Vagina (tissue), 2 donors: Measurements from ENCODE around the gene SPINDOC. TPM values are rescaled to one million over a fixed set of nuclear protein-coding genes. Genes with fewer than 3 reads are reported as not detected.
"Not testable (repeated sequence)": the region's sequence is repeated elsewhere in the genome, so short reads cannot be mapped to it uniquely, and the experiment has no call there.

Experiments used
- DNase-seq, 2 donors: peaks; one replicate each; pipeline ENCODE4 v3.0.0-alpha.2; 2017; ENCODE audit errors: extremely low spot score in 2 of 2
- H3K27ac ChIP-seq: fragments of 200-600 bp; sonication (generic); one replicate; pipeline ENCODE4 v1.5.1; 2019
- H3K27me3 ChIP-seq: fragments of 200-600 bp; sonication (generic); one replicate; pipeline ENCODE4 v1.5.1; 2019
- H3K36me3 ChIP-seq, 2 donors: fragments of 200-600 bp; sonication (generic); one replicate each; pipeline ENCODE4 v1.5.1; 2017 to 2019
- H3K4me1 ChIP-seq: fragments of 200-600 bp; sonication (generic); one replicate; pipeline ENCODE4 v1.5.1; 2019
- H3K4me3 ChIP-seq, 2 donors: fragments of 200-600 bp; sonication (generic); 1 replicate in 1 of 2; 2 replicates in 1 of 2; pipeline ENCODE4 v1.5.1; 2016 to 2019
- H3K9me3 ChIP-seq: fragments of 200-600 bp; sonication (generic); one replicate; pipeline ENCODE4 v1.5.1; 2019
- POLR2A ChIP-seq, 2 donors: fragments of 450-650 bp; IDR thresholded peaks; one replicate each; pipeline ENCODE4 v1.6.1; 2017; ENCODE audit warnings: antibody characterized with exemption in 2 of 2, mild to moderate bottlenecking in 2 of 2, moderate library complexity in 2 of 2
- POLR2AphosphoS5 ChIP-seq, 2 donors: sonication (generic); formaldehyde crosslinking; IDR thresholded peaks; one replicate each; pipeline ENCODE4 v1.9.0; 2017; ENCODE audit warnings: antibody characterized with exemption in 2 of 2, mild to moderate bottlenecking in 2 of 2, low read depth in 1 of 2; ENCODE audit not compliant: insufficient read depth in 1 of 2
- intact Hi-C: fragments of 100-400 bp; cut with DNase I; formaldehyde crosslinking; loops from one replicate; pipeline ENCODE4 v1.15.1; 2023
- total RNA-seq: library from RNA; depleted of rRNA; stranded (reverse); fragments of >200 nt; gene quantifications from one replicate; pipeline ENCODE4 v1.2.3, GENCODE V29; 2016
- TF ChIP-seq, protein P1 (sequence below), 3 experiments: fragments of 450-650 bp in 2 of 3; fragments of 200-600 bp in 1 of 3; sonication (generic) in 1 of 3; IDR thresholded peaks; one replicate each; pipeline ENCODE4 v1.5.1; 2017 to 2019; ENCODE audit warnings: antibody characterized with exemption in 3 of 3, mild to moderate bottlenecking in 2 of 3, moderate library complexity in 2 of 3

SPINDOC gene
- total RNA-seq, 1 donor from 2014 or later = 6.6 TPM

DNA sequence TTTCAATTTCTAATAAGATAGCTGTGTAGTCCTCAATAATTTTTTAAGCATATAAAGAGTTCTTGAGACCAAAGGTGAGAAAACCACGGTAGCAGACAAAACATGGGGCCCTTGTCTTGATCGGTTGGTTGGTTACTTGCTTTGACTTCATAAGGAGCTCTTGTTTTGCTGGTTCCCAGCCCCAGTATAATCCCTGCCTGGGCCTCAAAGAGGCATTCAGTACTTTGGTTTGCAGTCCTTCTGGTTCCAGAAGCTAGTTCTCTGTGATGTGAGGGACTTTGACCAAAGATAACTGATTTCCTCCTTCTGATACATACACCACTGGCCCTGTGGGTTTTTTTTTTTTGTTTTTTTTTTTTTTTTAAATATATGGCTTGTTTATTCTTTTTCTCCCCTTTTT is 42.7 kb downstream of the SPINDOC start:
- Histone ChIP-seq H3K27me3 (no peaks in the 10 kb centered on the region), H3K4me3 (no peak overlapping the region), H3K4me1 (peaks cover 30% of the 10 kb centered on the region), H3K9me3 (no peaks in the 10 kb centered on the region), H3K36me3 (no peaks in the 10 kb centered on the region), H3K27ac (no peak overlapping the region)
- TF ChIP-seq POLR2A (IDR thresholded peaks at IDR 0.05) (no peak), POLR2AphosphoS5 (IDR thresholded peaks at IDR 0.05; ENCODE audit: insufficient read depth in 1 of 2, low read depth in 1 of 2) (no peak)
- TF ChIP-seq, protein P1, sequence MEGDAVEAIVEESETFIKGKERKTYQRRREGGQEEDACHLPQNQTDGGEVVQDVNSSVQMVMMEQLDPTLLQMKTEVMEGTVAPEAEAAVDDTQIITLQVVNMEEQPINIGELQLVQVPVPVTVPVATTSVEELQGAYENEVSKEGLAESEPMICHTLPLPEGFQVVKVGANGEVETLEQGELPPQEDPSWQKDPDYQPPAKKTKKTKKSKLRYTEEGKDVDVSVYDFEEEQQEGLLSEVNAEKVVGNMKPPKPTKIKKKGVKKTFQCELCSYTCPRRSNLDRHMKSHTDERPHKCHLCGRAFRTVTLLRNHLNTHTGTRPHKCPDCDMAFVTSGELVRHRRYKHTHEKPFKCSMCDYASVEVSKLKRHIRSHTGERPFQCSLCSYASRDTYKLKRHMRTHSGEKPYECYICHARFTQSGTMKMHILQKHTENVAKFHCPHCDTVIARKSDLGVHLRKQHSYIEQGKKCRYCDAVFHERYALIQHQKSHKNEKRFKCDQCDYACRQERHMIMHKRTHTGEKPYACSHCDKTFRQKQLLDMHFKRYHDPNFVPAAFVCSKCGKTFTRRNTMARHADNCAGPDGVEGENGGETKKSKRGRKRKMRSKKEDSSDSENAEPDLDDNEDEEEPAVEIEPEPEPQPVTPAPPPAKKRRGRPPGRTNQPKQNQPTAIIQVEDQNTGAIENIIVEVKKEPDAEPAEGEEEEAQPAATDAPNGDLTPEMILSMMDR (IDR thresholded peaks at IDR 0.05) = no peak
- DNase-seq = no peak
- intact Hi-C loops = no loop called here

- DNase-seq = no peak
- no peak overlapping the region for H3K27ac ChIP-seq
- no peaks in the 10 kb centered on the region for H3K27me3 ChIP-seq
- intact Hi-C loops = no loop called here
- TF ChIP-seq POLR2AphosphoS5 (IDR thresholded peaks at IDR 0.05; ENCODE audit: insufficient read depth in 1 of 2, low read depth in 1 of 2) (no peak), POLR2A (IDR thresholded peaks at IDR 0.05) (no peak)
- TF ChIP-seq, protein P1 (IDR thresholded peaks at IDR 0.05) = no peak
- peaks cover 19% of the 10 kb centered on the region for H3K4me1 ChIP-seq
- peaks cover 0 to 12% of the 10 kb centered on the region in 2 donors for H3K36me3 ChIP-seq
- no peaks in the 10 kb centered on the region for H3K9me3 ChIP-seq
- H3K4me3 ChIP-seq = no peak overlapping the region
Measured at GRCh38 chr11:63858628-63859550, 45.6 kb downstream of the SPINDOC start.

GRCh38 chr11:63862923-63863322 is 49.7 kb downstream of the SPINDOC start:
- H3K9me3 ChIP-seq = no peaks in the 10 kb centered on the region
- no peak for DNase-seq
- no peak overlapping the region for H3K27ac ChIP-seq
- no peaks in the 10 kb centered on the region for H3K27me3 ChIP-seq
- peaks cover 39% of the 10 kb centered on the region for H3K4me1 ChIP-seq
- TF ChIP-seq POLR2A (IDR thresholded peaks at IDR 0.05) (no peak), POLR2AphosphoS5 (IDR thresholded peaks at IDR 0.05; ENCODE audit: insufficient read depth in 1 of 2, low read depth in 1 of 2) (no peak)
- TF ChIP-seq, protein P1 (IDR thresholded peaks at IDR 0.05) = no peak
- no peak overlapping the region for H3K4me3 ChIP-seq
- intact Hi-C loops = no loop called here
- peaks cover 0 to 12% of the 10 kb centered on the region in 2 donors for H3K36me3 ChIP-seq

- H3K27me3 ChIP-seq, H3K9me3 ChIP-seq, H3K27ac ChIP-seq, DNase-seq, H3K4me3 ChIP-seq, intact Hi-C loops: not testable (repeated sequence)
- Histone ChIP-seq H3K4me1 (peaks cover 39% of the 10 kb centered on the region), H3K36me3 (peaks cover 0 to 12% of the 10 kb centered on the region in 2 donors)
Measured at GRCh38 chr11:63863620-63864019, 50.4 kb downstream of the SPINDOC start.

DNA sequence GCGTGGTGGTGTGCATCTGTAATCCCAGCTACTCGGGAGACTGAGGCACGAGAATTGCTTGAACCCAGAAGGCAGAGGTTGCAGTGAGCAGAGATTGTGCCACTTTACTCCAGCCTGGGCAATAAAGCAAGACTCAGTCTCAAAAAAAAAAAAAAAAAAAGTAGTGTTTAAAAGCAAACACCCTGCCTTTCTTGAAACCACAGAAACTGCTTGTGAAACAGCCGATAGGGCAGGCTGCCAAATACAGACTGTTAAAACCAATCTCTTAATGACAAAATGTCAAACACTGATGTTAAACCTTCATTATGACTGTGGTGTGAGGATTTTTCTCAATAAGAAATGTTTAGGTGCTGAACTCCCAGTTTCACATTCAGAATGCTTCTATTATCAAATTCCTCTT is 53.0 kb downstream of the SPINDOC start:
- Histone ChIP-seq H3K36me3 (peaks cover 0 to 12% of the 10 kb centered on the region in 2 donors), H3K27me3 (no peaks in the 10 kb centered on the region), H3K4me3 (no peak overlapping the region), H3K27ac (no peak overlapping the region), H3K9me3 (no peaks in the 10 kb centered on the region), H3K4me1 (peaks cover 57% of the 10 kb centered on the region)
- TF ChIP-seq POLR2A (IDR thresholded peaks at IDR 0.05) (no peak), POLR2AphosphoS5 (IDR thresholded peaks at IDR 0.05; ENCODE audit: insufficient read depth in 1 of 2, low read depth in 1 of 2) (no peak)
- TF ChIP-seq, protein P1 (IDR thresholded peaks at IDR 0.05) = no peak
- DNase-seq = no peak
- intact Hi-C loops = no loop called here
